CD14-positive monocyte (primary cell): Measurements from ENCODE around the gene NASP. TPM values are rescaled to one million over a fixed set of nuclear protein-coding genes. Genes with fewer than 3 reads are reported as not detected.

ENCODE experiments used
- DNase-seq, 3 donors: peaks; one replicate each; pipeline ENCODE4 v3.0.0-alpha.2; 2011 to 2022
- H2AFZ ChIP-seq: 2 replicates; pipeline ENCODE4 v1.6.0; 2012; ENCODE audit warnings: mild to moderate bottlenecking, low read depth, low read length, inconsistent platforms; ENCODE audit not compliant: insufficient read depth, poor library complexity, severe bottlenecking
- H3K27ac ChIP-seq, 2 donors: 1 replicate in 1 of 2; 2 replicates in 1 of 2; pipeline ENCODE4 v1.5.1; 2012 to 2013; ENCODE audit warnings: low read length in 2 of 2, control low read depth in 1 of 2, inconsistent platforms in 1 of 2, low read depth in 1 of 2, mild to moderate bottlenecking in 1 of 2
- H3K27me3 ChIP-seq, 2 donors: one replicate each; pipeline versions ENCODE4 v1.6.0 to v1.6.1; 2011 to 2013; ENCODE audit warnings: low read length in 2 of 2; ENCODE audit not compliant: control insufficient read depth in 2 of 2, insufficient read depth in 2 of 2
- H3K36me3 ChIP-seq, 2 donors: replicated peaks in 1 of 2; 1 replicate in 1 of 2; 2 replicates in 1 of 2; pipeline versions ENCODE4 v1.5.1 to v1.6.1; 2012 to 2013; ENCODE audit warnings: low read length in 2 of 2, control low read depth in 1 of 2, inconsistent platforms in 1 of 2, mild to moderate bottlenecking in 1 of 2; ENCODE audit not compliant: insufficient read depth in 2 of 2, control insufficient read depth in 1 of 2
- H3K4me1 ChIP-seq, 2 donors: 1 replicate in 1 of 2; 2 replicates in 1 of 2; pipeline versions ENCODE4 v1.5.1 to v1.6.1; 2012 to 2013; ENCODE audit warnings: low read length in 2 of 2, control low read depth in 1 of 2, inconsistent platforms in 1 of 2, mild to moderate bottlenecking in 1 of 2, moderate library complexity in 1 of 2; ENCODE audit not compliant: insufficient read depth in 2 of 2, control insufficient read depth in 1 of 2
- H3K4me2 ChIP-seq: replicated peaks from 2 replicates; pipeline ENCODE3; 2012; ENCODE audit warnings: low read length, moderate library complexity, mild to moderate bottlenecking; ENCODE audit not compliant: poor library complexity, severe bottlenecking; ENCODE audit errors: extremely low read depth
- H3K4me3 ChIP-seq, 3 experiments: fragments of 200-600 bp in 1 of 3; sonication (generic) in 1 of 3; replicated peaks in 1 of 3; 1 replicate in 2 of 3; 2 replicates in 1 of 3; pipeline ENCODE4 v1.5.1; 2011 to 2013; ENCODE audit warnings: low read length in 3 of 3, mild to moderate bottlenecking in 3 of 3, control low read depth in 2 of 3, low read depth in 2 of 3, inconsistent platforms in 1 of 3, moderate library complexity in 1 of 3
- H3K79me2 ChIP-seq: 2 replicates; pipeline ENCODE4 v1.6.0; 2012; ENCODE audit warnings: mild to moderate bottlenecking, control low read depth, inconsistent platforms, low read length, moderate library complexity; ENCODE audit not compliant: insufficient read depth
- H3K9ac ChIP-seq: 2 replicates; pipeline ENCODE4 v1.6.0; 2017; ENCODE audit warnings: low read length, mild to moderate bottlenecking; ENCODE audit not compliant: insufficient read depth, poor library complexity, severe bottlenecking
- H3K9me3 ChIP-seq, 2 donors: replicated peaks in 1 of 2; 1 replicate in 1 of 2; 2 replicates in 1 of 2; pipeline versions ENCODE4 v1.5.1 to v1.6.1; 2012 to 2013; ENCODE audit warnings: low read length in 2 of 2, control low read depth in 1 of 2; ENCODE audit not compliant: control insufficient read depth in 1 of 2, insufficient read depth in 1 of 2
- H4K20me1 ChIP-seq: 2 replicates; pipeline ENCODE4 v1.6.0; 2012; ENCODE audit warnings: mild to moderate bottlenecking, low read length, control low read depth, moderate library complexity; ENCODE audit not compliant: insufficient read depth
- H3K27ac Mint-ChIP-seq, 7 donors: one replicate each; pipeline ENCODE4 v1.8.0; 2020; ENCODE audit warnings: mild to moderate bottlenecking in 7 of 7, mixed read lengths in 7 of 7, moderate library complexity in 6 of 7, inconsistent platforms in 2 of 7
- H3K27me3 Mint-ChIP-seq, 3 donors: one replicate each; pipeline ENCODE4 v1.8.0; 2021 to 2022; ENCODE audit warnings: low read depth in 3 of 3, mild to moderate bottlenecking in 3 of 3, mixed read lengths in 3 of 3, moderate library complexity in 3 of 3, inconsistent platforms in 1 of 3
- H3K36me3 Mint-ChIP-seq, 2 donors: one replicate each; pipeline ENCODE4 v1.8.0; 2020; ENCODE audit warnings: mixed read lengths in 2 of 2, inconsistent platforms in 1 of 2, mild to moderate bottlenecking in 1 of 2
- H3K4me1 Mint-ChIP-seq: one replicate; pipeline ENCODE4 v1.8.0; 2020; ENCODE audit warnings: mild to moderate bottlenecking, mixed read lengths
- H3K4me3 Mint-ChIP-seq, 2 donors: one replicate each; pipeline ENCODE4 v1.8.0; 2020; ENCODE audit warnings: mild to moderate bottlenecking in 2 of 2, mixed read lengths in 2 of 2, moderate library complexity in 1 of 2
- H3K9me3 Mint-ChIP-seq, 7 donors: one replicate each; pipeline ENCODE4 v1.8.0; 2020 to 2022; ENCODE audit warnings: mixed read lengths in 7 of 7, mild to moderate bottlenecking in 6 of 7, moderate library complexity in 6 of 7, inconsistent platforms in 2 of 7
- WGBS: methylation state at CpG from one replicate; pipeline ENCODE4 v1.1.5; 2013; ENCODE audit warnings: missing lambda C conversion rate; ENCODE audit not compliant: insufficient coverage; 5-methylcytosine and 5-hydroxymethylcytosine counted together
- intact Hi-C, 2 donors: fragments of 100-400 bp; cut with micrococcal nuclease; formaldehyde crosslinking; loops; one replicate each; pipeline versions ENCODE4 v1.15.0 to v1.15.1; 2023
- polyA plus RNA-seq, 3 donors: library from polyadenylated mRNA; depleted of rRNA in 1 of 3; unstranded in 2 of 3; stranded (reverse) in 1 of 3; fragments of 300-500 nt in 2 of 3; fragments of >200 nt in 1 of 3; fragmentation: Illumina TruSeq in 2 of 3; gene quantifications; 1 replicate in 2 of 3; 2 replicates in 1 of 3; pipeline ENCODE4 v1.2.3, GENCODE V29; 2012 to 2021
- TF ChIP-seq, protein P1 (sequence below): fragments of 200-600 bp; IDR thresholded peaks from one replicate; pipeline ENCODE4 v1.8.0; 2022; ENCODE audit warnings: antibody characterized with exemption, mild to moderate bottlenecking

Gene NASP
- polyA plus RNA-seq, 3 donors, result 24.4 to 44.6 (median 27.5) TPM

DNA sequence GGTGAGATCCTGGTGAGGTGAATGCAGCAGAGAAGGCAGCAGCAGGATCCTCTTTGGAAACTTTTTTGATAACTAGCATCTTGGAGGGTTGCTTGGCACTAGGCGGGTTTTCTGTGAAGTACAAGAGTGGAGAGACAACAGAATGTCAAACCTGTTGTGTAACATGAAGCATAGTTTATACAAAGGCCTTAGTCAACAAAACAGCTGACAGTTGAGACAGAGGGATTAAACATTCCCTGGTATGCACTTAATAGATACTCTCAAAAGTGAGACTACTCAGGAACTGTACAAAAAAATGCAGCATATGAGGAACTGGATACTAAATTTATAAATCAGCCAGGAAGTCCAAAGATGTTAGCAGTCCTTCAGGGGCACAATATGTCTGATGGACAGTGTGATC is 56.5 kb downstream of the NASP start:
- no peaks in the 10 kb centered on the region for H3K4me1 Mint-ChIP-seq
- H3K36me3 Mint-ChIP-seq, result peaks cover 17 to 33% of the 10 kb centered on the region in 2 donors
- H2AFZ ChIP-seq, result no peak overlapping the region
- no peaks in the 10 kb centered on the region for H3K27me3 Mint-ChIP-seq
- intact Hi-C loops, result no loop called here
- no CpG with 5 or more reads among the region's 1 CpG for WGBS
- peaks cover 20% of the 10 kb centered on the region for H3K79me2 ChIP-seq
- H3K9ac ChIP-seq, result no peak overlapping the region
- peak overlapping the region in 1 of 7 donors; percentile 28 for H3K27ac Mint-ChIP-seq
- no peak overlapping the region for H3K4me3 ChIP-seq
- no peak for DNase-seq
- H3K4me2 ChIP-seq, result no peak overlapping the region
- H3K27ac ChIP-seq, result no peak overlapping the region
- H3K9me3 ChIP-seq, result no peaks in the 10 kb centered on the region
- H3K36me3 ChIP-seq, result peaks cover 71 to 97% of the 10 kb centered on the region in 2 donors
- no peak overlapping the region for H3K4me3 Mint-ChIP-seq
- H3K27me3 ChIP-seq, result no peaks in the 10 kb centered on the region
- peaks cover 66% of the 10 kb centered on the region for H4K20me1 ChIP-seq
- H3K4me1 ChIP-seq, result no peaks in the 10 kb centered on the region
- TF ChIP-seq, protein P1, sequence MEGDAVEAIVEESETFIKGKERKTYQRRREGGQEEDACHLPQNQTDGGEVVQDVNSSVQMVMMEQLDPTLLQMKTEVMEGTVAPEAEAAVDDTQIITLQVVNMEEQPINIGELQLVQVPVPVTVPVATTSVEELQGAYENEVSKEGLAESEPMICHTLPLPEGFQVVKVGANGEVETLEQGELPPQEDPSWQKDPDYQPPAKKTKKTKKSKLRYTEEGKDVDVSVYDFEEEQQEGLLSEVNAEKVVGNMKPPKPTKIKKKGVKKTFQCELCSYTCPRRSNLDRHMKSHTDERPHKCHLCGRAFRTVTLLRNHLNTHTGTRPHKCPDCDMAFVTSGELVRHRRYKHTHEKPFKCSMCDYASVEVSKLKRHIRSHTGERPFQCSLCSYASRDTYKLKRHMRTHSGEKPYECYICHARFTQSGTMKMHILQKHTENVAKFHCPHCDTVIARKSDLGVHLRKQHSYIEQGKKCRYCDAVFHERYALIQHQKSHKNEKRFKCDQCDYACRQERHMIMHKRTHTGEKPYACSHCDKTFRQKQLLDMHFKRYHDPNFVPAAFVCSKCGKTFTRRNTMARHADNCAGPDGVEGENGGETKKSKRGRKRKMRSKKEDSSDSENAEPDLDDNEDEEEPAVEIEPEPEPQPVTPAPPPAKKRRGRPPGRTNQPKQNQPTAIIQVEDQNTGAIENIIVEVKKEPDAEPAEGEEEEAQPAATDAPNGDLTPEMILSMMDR, result no peak
- no peaks in the 10 kb centered on the region for H3K9me3 Mint-ChIP-seq

DNA sequence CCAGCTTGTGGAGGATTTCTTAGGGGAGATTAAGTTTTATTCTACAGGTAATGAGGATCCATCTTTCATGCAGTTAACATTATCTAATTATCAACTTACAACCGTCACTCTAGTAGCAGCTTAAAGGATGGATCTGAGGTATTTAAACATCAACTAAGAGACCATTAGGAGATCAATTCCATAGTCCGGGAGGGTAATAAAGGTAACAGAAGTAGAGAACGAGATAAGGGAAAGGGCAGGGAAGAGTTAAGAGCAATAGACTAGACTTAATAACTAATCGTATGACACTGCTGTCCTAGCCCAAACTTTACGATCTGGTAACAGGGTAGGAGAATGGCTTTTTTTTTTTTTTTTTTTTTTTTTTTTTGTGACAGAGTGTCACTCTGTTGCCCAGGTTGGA is 59.5 kb downstream of the NASP start:
- Histone ChIP-seq H3K27ac (no peak overlapping the region), H3K4me3 (no peak overlapping the region), H3K4me2 (no peak overlapping the region), H3K9ac (no peak overlapping the region), H3K4me1 (peaks cover 7 to 8% of the 10 kb centered on the region in 2 donors), H3K36me3 (peaks cover 45 to 82% of the 10 kb centered on the region in 2 donors), H3K79me2 (peaks cover 39% of the 10 kb centered on the region), H3K9me3 (no peaks in the 10 kb centered on the region), H3K27me3 (no peaks in the 10 kb centered on the region), H2AFZ (no peak overlapping the region), H4K20me1 (peaks cover 81% of the 10 kb centered on the region)
- Mint-ChIP-seq H3K36me3 (peaks cover 40 to 44% of the 10 kb centered on the region in 2 donors), H3K4me3 (no peak overlapping the region), H3K27me3 (no peaks in the 10 kb centered on the region), H3K27ac (no peak overlapping the region), H3K4me1 (peaks cover 13% of the 10 kb centered on the region), H3K9me3 (no peaks in the 10 kb centered on the region)
- TF ChIP-seq, protein P1, result no peak
- intact Hi-C loops, result no loop called here
- no CpG with 5 or more reads among the region's 5 CpGs for WGBS
- no peak for DNase-seq
